NCI-H510A (cell line): ENCODE measurements around the gene PVR.
"Not testable (repeated sequence)": the region's sequence is repeated elsewhere in the genome, so short reads cannot be mapped to it uniquely, and the experiment has no call there.

Experiments
- DNase-seq: peaks from one replicate; lab custom pipeline; 2025; lab: John Stamatoyannopoulos, UW

PVR gene

GRCh38 chr19:44645407-44646048 is 1.8 kb downstream of the PVR start:
- no peak for DNase-seq

GRCh38 chr19:44646049-44646416 is 2.3 kb downstream of the PVR start:
- no peak for DNase-seq

GRCh38 chr19:44647144-44647543 is 3.4 kb downstream of the PVR start:
- DNase-seq, result no peak

- no peak for DNase-seq
These were observed 5.0 kb downstream of the PVR start for GRCh38 chr19:44648631-44649251.

GRCh38 chr19:44649578-44650145 is 6.0 kb downstream of the PVR start:
- no peak for DNase-seq

- DNase-seq, result no peak
These were observed 9.6 kb downstream of the PVR start for GRCh38 chr19:44653343-44653742.

GRCh38 chr19:44653977-44654774 is 10.5 kb downstream of the PVR start:
- no peak for DNase-seq

- no peak for DNase-seq
These were observed 13.7 kb downstream of the PVR start for GRCh38 chr19:44657211-44657921.

- no peak for DNase-seq
These were observed 14.5 kb downstream of the PVR start for GRCh38 chr19:44658069-44658733.

- no peak for DNase-seq
These were observed 16.4 kb downstream of the PVR start for GRCh38 chr19:44660081-44660480.

GRCh38 chr19:44661205-44661604 is 17.5 kb downstream of the PVR start:
- no peak for DNase-seq

- DNase-seq, result no peak
These were observed 18.2 kb downstream of the PVR start for GRCh38 chr19:44661904-44662303.

- no peak for DNase-seq
These were observed 19.1 kb downstream of the PVR start for GRCh38 chr19:44662691-44663385.

GRCh38 chr19:44663996-44664395 is 20.3 kb downstream of the PVR start:
- DNase-seq, result no peak

GRCh38 chr19:44664976-44665375 is 21.3 kb downstream of the PVR start:
- DNase-seq, result no peak

- no peak for DNase-seq
These were observed 23.3 kb downstream of the PVR start for GRCh38 chr19:44666852-44667556.

GRCh38 chr19:44668985-44669764 is 25.5 kb downstream of the PVR start:
- DNase-seq, result no peak

GRCh38 chr19:44670027-44670426 is 26.3 kb downstream of the PVR start:
- not testable (repeated sequence) for DNase-seq

GRCh38 chr19:44671400-44671799 is 27.7 kb downstream of the PVR start, which contains the start of gene CEACAM19:
Gene CEACAM19, plus strand, starts transcription at chr19:44671482. Its CDS starts 450 bp downstream, at chr19:44671932.
- no peak for DNase-seq
